Measurements from ENCODE around the gene NETO2. TPM values are rescaled to one million over a fixed set of nuclear protein-coding genes. Genes with fewer than 3 reads are reported as not detected.

The NETO2 gene
- total and polyA plus RNA-seq, 12 donors = 1.3 to 5.3 (median 2.2) TPM

DNA sequence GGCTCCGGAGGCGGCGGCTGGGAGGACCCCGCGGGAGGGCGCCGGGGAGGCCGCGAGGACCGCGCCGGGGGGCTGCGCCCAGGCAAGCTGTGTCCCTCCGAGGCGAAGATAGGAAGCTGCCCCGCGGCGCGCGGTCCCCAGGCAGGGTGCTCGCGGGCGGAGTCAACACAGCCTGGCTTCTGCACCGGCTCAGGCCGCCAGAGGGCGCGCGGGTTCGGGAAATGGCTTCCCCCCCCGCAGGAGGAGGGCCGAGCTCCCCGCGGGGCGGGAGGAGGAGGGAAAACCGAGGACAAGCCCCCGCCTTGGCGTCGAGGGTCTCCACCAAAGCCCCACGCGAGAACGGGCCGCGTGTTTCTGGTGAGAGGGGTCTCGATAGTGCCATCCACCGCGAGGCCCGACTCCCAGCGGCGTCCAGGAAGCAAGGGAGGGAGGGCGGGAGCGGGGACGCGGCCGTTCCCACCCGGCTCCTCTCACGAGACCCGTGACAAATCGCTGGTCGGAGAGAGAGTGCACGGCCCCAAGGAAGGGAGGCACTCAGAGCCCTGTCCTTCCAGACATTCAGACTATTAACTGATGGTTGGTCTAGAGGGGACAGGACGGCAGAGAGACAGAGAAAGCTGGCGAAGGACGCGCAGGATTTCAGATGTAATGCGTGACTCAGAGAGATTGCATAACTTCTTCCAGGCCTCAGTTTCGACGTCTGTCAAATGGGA lies 105.8 kb downstream of the NETO2 start:
- peak overlapping the region in 7 of 10 donors; percentile 8 to 81 (median 57) for H3K27ac ChIP-seq
- TF ChIP-seq, protein P1, sequence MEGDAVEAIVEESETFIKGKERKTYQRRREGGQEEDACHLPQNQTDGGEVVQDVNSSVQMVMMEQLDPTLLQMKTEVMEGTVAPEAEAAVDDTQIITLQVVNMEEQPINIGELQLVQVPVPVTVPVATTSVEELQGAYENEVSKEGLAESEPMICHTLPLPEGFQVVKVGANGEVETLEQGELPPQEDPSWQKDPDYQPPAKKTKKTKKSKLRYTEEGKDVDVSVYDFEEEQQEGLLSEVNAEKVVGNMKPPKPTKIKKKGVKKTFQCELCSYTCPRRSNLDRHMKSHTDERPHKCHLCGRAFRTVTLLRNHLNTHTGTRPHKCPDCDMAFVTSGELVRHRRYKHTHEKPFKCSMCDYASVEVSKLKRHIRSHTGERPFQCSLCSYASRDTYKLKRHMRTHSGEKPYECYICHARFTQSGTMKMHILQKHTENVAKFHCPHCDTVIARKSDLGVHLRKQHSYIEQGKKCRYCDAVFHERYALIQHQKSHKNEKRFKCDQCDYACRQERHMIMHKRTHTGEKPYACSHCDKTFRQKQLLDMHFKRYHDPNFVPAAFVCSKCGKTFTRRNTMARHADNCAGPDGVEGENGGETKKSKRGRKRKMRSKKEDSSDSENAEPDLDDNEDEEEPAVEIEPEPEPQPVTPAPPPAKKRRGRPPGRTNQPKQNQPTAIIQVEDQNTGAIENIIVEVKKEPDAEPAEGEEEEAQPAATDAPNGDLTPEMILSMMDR (IDR thresholded peaks at IDR 0.05) = peak; percentile 77 to 98 (median 93)
- peak; percentile 89 to 94 for DNase-seq

DNA sequence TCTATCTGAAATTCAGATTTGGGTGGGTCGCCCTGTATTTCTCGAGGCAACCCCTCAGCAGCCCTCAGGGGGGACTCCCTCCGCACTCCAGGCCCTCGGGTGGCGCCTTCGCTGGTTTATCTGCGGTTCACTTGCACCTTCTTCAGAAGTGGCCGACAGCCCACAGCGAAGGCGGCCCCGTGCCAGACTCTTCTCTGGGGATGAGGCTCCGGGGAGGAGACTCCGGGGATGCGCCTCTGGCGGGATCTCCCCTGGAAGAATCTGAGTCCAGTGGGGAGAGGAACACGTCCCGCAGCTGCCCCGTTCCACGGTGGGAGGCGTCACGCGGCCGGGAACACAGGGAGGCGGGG lies 106.4 kb downstream of the NETO2 start:
- peak overlapping the region in 6 of 10 donors; percentile 50 to 81 (median 58) for H3K27ac ChIP-seq
- 2 to 3% methylated on average over 24 of the region's 24 CpGs for WGBS, 2 donors

More for the DNA sequence above, 105.8 kb downstream of the NETO2 start:
- no peaks in the 10 kb centered on the region for H3K36me3 ChIP-seq
- H3K9me3 ChIP-seq = no peaks in the 10 kb centered on the region
- whole genome bisulfite sequencing, 2 donors = 4 to 5% methylated on average over 66 to 67 of the region's 67 CpGs
- intact Hi-C loops (cut with DNase I) = loop anchor here (2.0 to 10.0 kb wide), 10 partner anchors 63 to 1137 kb away; partner anchors contain the start of genes NETO2 (in 5 of the 10), ABCC12 (in 1 of the 10) and DNAJA2 (in 1 of the 10)
- peaks cover 0 to 7% (median 0%) of the 10 kb centered on the region in 7 donors for H3K27me3 ChIP-seq
- peak; percentile 96 to 99 (median 98) for ATAC-seq
- peaks cover 0 to 13% (median 4%) of the 10 kb centered on the region in 9 donors for H3K4me1 ChIP-seq
- H3K4me3 ChIP-seq = peak overlapping the region; percentile 41 to 77 (median 66)

DNA sequence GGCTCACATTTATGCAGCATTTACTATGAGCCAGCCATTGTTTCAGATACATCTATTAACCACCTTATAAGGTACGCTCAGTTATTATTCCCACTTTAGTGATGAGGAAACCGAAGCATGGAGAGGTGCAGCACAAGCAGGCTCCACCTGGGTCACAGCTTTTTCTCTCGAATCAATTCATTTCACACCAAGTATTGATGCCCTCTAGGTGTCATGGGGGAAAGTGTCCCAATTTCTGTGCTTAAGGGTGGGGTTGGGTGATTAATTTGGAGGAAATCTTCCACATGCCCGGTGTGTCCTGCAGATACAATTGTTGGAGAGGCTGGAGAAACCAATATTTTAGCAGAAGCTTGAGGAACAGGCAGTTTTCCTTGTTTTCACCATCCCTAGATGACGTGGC lies 107.5 kb downstream of the NETO2 start:
- no peak overlapping the region for H3K4me3 ChIP-seq
- intact Hi-C loops (cut with DNase I) = loop anchor here (2.0 to 10.0 kb wide), 10 partner anchors 61 to 1139 kb away; partner anchors contain the start of genes NETO2 (in 5 of the 10), ABCC12 (in 1 of the 10) and DNAJA2 (in 1 of the 10)
- no peak overlapping the region for H3K27ac ChIP-seq
- 87 to 88% methylated on average over 5 of the region's 5 CpGs for WGBS, 2 donors
- no peaks in the 10 kb centered on the region for H3K36me3 ChIP-seq
- DNase-seq (no peak), ATAC-seq (no peak)
- TF ChIP-seq, protein P1 (IDR thresholded peaks at IDR 0.05) = no peak
- peaks cover 0 to 13% (median 4%) of the 10 kb centered on the region in 9 donors for H3K4me1 ChIP-seq
- peaks cover 0 to 7% (median 0%) of the 10 kb centered on the region in 7 donors for H3K27me3 ChIP-seq
- H3K9me3 ChIP-seq = no peaks in the 10 kb centered on the region

More for the DNA sequence above, 106.4 kb downstream of the NETO2 start:
- ATAC-seq (peak in 6 of 8 donors; percentile 29 to 57 (median 52)), DNase-seq (peak; percentile 20 to 53)
- TF ChIP-seq, protein P1 (IDR thresholded peaks at IDR 0.05) = no peak
- Histone ChIP-seq H3K4me3 (peak overlapping the region; percentile 41 to 77 (median 66)), H3K27me3 (peaks cover 0 to 7% (median 0%) of the 10 kb centered on the region in 7 donors), H3K36me3 (no peaks in the 10 kb centered on the region), H3K4me1 (peaks cover 0 to 13% (median 4%) of the 10 kb centered on the region in 9 donors), H3K9me3 (no peaks in the 10 kb centered on the region)
- intact Hi-C loops (cut with DNase I) = loop anchor here (2.0 to 10.0 kb wide), 10 partner anchors 63 to 1137 kb away; partner anchors contain the start of genes NETO2 (in 5 of the 10), ABCC12 (in 1 of the 10) and DNAJA2 (in 1 of the 10)

DNA sequence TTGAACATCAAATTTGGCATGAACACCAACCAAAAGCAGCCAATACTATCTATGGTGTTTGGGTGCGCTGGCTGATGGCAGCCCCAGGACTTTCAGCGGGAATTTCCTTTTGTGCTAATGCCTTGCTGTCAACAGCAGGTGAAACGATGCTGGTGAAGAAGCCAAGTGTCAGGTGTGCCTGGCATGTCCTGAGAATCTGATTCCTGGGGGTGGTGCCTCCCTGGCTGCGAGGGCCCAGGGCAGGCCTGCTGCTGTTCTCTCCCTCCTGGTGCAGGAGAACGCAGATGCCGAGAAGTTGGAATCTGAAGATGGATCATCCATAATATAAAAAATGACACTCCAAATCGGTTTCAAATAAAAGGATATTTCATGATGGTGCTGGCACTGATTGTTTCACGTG lies 108.3 kb downstream of the NETO2 start:
- Histone ChIP-seq H3K27me3 (peaks cover 0 to 7% (median 0%) of the 10 kb centered on the region in 7 donors), H3K4me1 (peaks cover 0 to 13% (median 4%) of the 10 kb centered on the region in 9 donors), H3K4me3 (no peak overlapping the region), H3K9me3 (no peaks in the 10 kb centered on the region), H3K27ac (no peak overlapping the region), H3K36me3 (no peaks in the 10 kb centered on the region)
- DNase-seq (no peak), ATAC-seq (no peak)
- 83 to 85% methylated on average over 8 of the region's 8 CpGs for WGBS, 2 donors
- TF ChIP-seq, protein P1 (IDR thresholded peaks at IDR 0.05) = no peak
- intact Hi-C loops (cut with DNase I) = loop anchor here in 9 of 10 donors (5.0 to 10.0 kb wide), 9 partner anchors 61 to 1139 kb away; partner anchors contain the start of genes NETO2 (in 5 of the 9), ABCC12 (in 1 of the 9) and DNAJA2 (in 1 of the 9)
